OCI-LY3 (cell line): ENCODE measurements around the gene MGP.

Experiments used
- H2AFZ ChIP-seq: fragments of 200-600, 300-600 bp; shearing (Covaris generic); 2 replicates; pipeline ENCODE4 v1.6.0; 2014; ENCODE audit warnings: antibody characterized with exemption, low read depth, low read length
- H3K27ac ChIP-seq: fragments of 200-600, 300-600 bp; sonication (generic); 2 replicates; pipeline ENCODE4 v1.5.1; 2014; ENCODE audit warnings: mild to moderate bottlenecking, low read length, moderate library complexity, mixed read lengths
- H3K27me3 ChIP-seq: fragments of 200-600, 300-600 bp; sonication (generic); 2 replicates; pipeline ENCODE4 v1.6.1; 2014; ENCODE audit warnings: low read depth, low read length, mixed read lengths
- H3K36me3 ChIP-seq: fragments of 200-600, 300-600 bp; sonication (generic); replicated peaks from 2 replicates; pipeline ENCODE3; 2014; ENCODE audit warnings: low read depth, low read length, mixed read lengths
- H3K4me1 ChIP-seq: fragments of 300-600, 200-600 bp; sonication (generic); 2 replicates; pipeline ENCODE4 v1.6.1; 2014; ENCODE audit warnings: low read length, mixed read lengths
- H3K4me2 ChIP-seq: fragments of 200-600, 300-600 bp; sonication (generic); 2 replicates; pipeline ENCODE4 v1.6.1; 2014; ENCODE audit warnings: low read length, mixed read lengths
- H3K4me3 ChIP-seq: fragments of 300-600, 200-600 bp; sonication (generic); 2 replicates; pipeline ENCODE4 v1.5.1; 2014; ENCODE audit warnings: antibody characterized with exemption, mild to moderate bottlenecking, low read length, moderate library complexity
- H3K79me2 ChIP-seq: fragments of 300-600, 200-600 bp; shearing (Covaris generic); 2 replicates; pipeline ENCODE4 v1.6.1; 2014; ENCODE audit warnings: mild to moderate bottlenecking, low read length, mixed read lengths
- H3K9ac ChIP-seq: fragments of 300-600, 200-600 bp; shearing (Covaris generic); 2 replicates; pipeline ENCODE4 v1.6.0; 2014; ENCODE audit warnings: mild to moderate bottlenecking, low read length, moderate library complexity
- H3K9me3 ChIP-seq: fragments of 200-600, 300-600 bp; shearing (Covaris generic); 2 replicates; pipeline ENCODE4 v1.6.1; 2014; ENCODE audit warnings: low read length, mixed read lengths; ENCODE audit not compliant: insufficient read depth
- H4K20me1 ChIP-seq: fragments of 200-600, 300-600 bp; sonication (generic); 2 replicates; pipeline ENCODE4 v1.6.1; 2016; ENCODE audit warnings: low read length, mixed read lengths; ENCODE audit not compliant: insufficient read depth
- CTCF ChIP-seq: fragments of 200-600, 300-600 bp; sonication (generic); IDR thresholded peaks from 2 replicates; pipeline ENCODE4 v1.5.1; 2014; ENCODE audit warnings: antibody characterized with exemption, low read length, low read depth
- EZH2phosphoT487 ChIP-seq: fragments of 200-600 bp; shearing (Covaris generic); IDR thresholded peaks from 2 replicates; pipeline ENCODE4 v1.6.1; 2018; ENCODE audit warnings: antibody characterized with exemption, mixed run types, low read depth

MGP gene

GRCh38 chr12:14846042-14846587, 39.5 kb downstream of the MGP start:
- no peaks in the 10 kb centered on the region for H3K79me2 ChIP-seq
- no peak overlapping the region for H3K9ac ChIP-seq
- TF ChIP-seq EZH2phosphoT487: no peak
- TF ChIP-seq CTCF: no peak
- H3K27ac ChIP-seq: no peak overlapping the region
- peaks cover 5% of the 10 kb centered on the region for H3K4me1 ChIP-seq
- H3K4me2 ChIP-seq: no peak overlapping the region
- no peak overlapping the region for H3K4me3 ChIP-seq
- H3K9me3 ChIP-seq: no peaks in the 10 kb centered on the region
- H3K36me3 ChIP-seq: no peaks in the 10 kb centered on the region
- no peaks in the 10 kb centered on the region for H4K20me1 ChIP-seq
- no peak overlapping the region for H2AFZ ChIP-seq
- no peaks in the 10 kb centered on the region for H3K27me3 ChIP-seq

GRCh38 chr12:14845350-14845750, 40.3 kb downstream of the MGP start:
- Histone ChIP-seq H3K27me3 (no peaks in the 10 kb centered on the region), H3K4me3 (no peak overlapping the region), H3K36me3 (no peaks in the 10 kb centered on the region), H2AFZ (peak overlapping the region; percentile 49; the same call in 1 of the 2 replicates), H3K9me3 (no peaks in the 10 kb centered on the region), H3K4me1 (peaks cover 5% of the 10 kb centered on the region), H3K79me2 (no peaks in the 10 kb centered on the region), H3K4me2 (no peak overlapping the region; the same call in 1 of the 2 replicates), H4K20me1 (no peaks in the 10 kb centered on the region), H3K9ac (no peak overlapping the region), H3K27ac (no peak overlapping the region)
- no peak for TF ChIP-seq EZH2phosphoT487
- peak; percentile 79 for TF ChIP-seq CTCF

- no peak overlapping the region for H3K4me2 ChIP-seq
- H2AFZ ChIP-seq: no peak overlapping the region
- no peaks in the 10 kb centered on the region for H4K20me1 ChIP-seq
- H3K9me3 ChIP-seq: no peaks in the 10 kb centered on the region
- no peak overlapping the region for H3K27ac ChIP-seq
- no peaks in the 10 kb centered on the region; the same call in 1 of the 2 replicates for H3K4me1 ChIP-seq
- no peaks in the 10 kb centered on the region for H3K27me3 ChIP-seq
- H3K9ac ChIP-seq: no peak overlapping the region
- no peak overlapping the region for H3K4me3 ChIP-seq
- TF ChIP-seq CTCF: no peak
- no peak for TF ChIP-seq EZH2phosphoT487
- no peaks in the 10 kb centered on the region for H3K36me3 ChIP-seq
- no peaks in the 10 kb centered on the region for H3K79me2 ChIP-seq
These were observed 41.3 kb downstream of the MGP start for GRCh38 chr12:14844401-14844800.

- no peaks in the 10 kb centered on the region for H3K27me3 ChIP-seq
- H3K27ac ChIP-seq: no peak within 1 kb of the TSS
- no peaks in the 10 kb centered on the region for H3K9me3 ChIP-seq
- H3K9ac ChIP-seq: no peak within 1 kb of the TSS
- no peaks in the 10 kb centered on the region; the same call in 1 of the 2 replicates for H3K4me1 ChIP-seq
- no peak within 1 kb of the TSS for H3K4me3 ChIP-seq
- no peak within 1 kb of the TSS for H3K4me2 ChIP-seq
- no peaks in the 10 kb centered on the region for H4K20me1 ChIP-seq
- H3K36me3 ChIP-seq: no peaks in the 10 kb centered on the region
- no peaks in the 10 kb centered on the region for H3K79me2 ChIP-seq
- TF ChIP-seq CTCF: no peak
- TF ChIP-seq EZH2phosphoT487: no peak
- no peak within 1 kb of the TSS for H2AFZ ChIP-seq
These were observed 42.2 kb downstream of the MGP start, which contains the start of gene ART4 for GRCh38 chr12:14843425-14843887. Gene ART4, minus strand, starts transcription at chr12:14843526. Its CDS starts 413 bp downstream, at chr12:14843113.
